RKO (cell line): Measurements from ENCODE around the gene BAG5.

Experiments
- DNase-seq: peaks from one replicate; pipeline ENCODE4 v3.0.0-alpha.2; 2016; ENCODE audit warnings: low spot score

BAG5 gene

GRCh38 chr14:103546652-103547454, 15.6 kb downstream of the BAG5 start:
- no peak for DNase-seq

GRCh38 chr14:103545915-103546651, 16.4 kb downstream of the BAG5 start:
- DNase-seq: no peak

- DNase-seq: no peak
Measured at GRCh38 chr14:103545219-103545914, 17.1 kb downstream of the BAG5 start.

GRCh38 chr14:103544388-103545218, 17.9 kb downstream of the BAG5 start:
- DNase-seq: no peak

- no peak for DNase-seq
Measured at GRCh38 chr14:103543721-103544387, 18.6 kb downstream of the BAG5 start.

- DNase-seq: no peak
Measured at GRCh38 chr14:103543140-103543539, 19.3 kb downstream of the BAG5 start.

- no peak for DNase-seq
Measured at GRCh38 chr14:103542605-103543088, 19.8 kb downstream of the BAG5 start.

- DNase-seq: no peak
Measured at GRCh38 chr14:103541709-103542604, 20.5 kb downstream of the BAG5 start.

GRCh38 chr14:103540821-103541708, 21.4 kb downstream of the BAG5 start:
- DNase-seq: no peak

GRCh38 chr14:103539056-103539825, 23.2 kb downstream of the BAG5 start:
- DNase-seq: no peak

GRCh38 chr14:103538291-103539055, 24.0 kb downstream of the BAG5 start:
- DNase-seq: no peak

- DNase-seq: peak; percentile 57
Measured at GRCh38 chr14:103537175-103537990, 25.1 kb downstream of the BAG5 start.

- no peak for DNase-seq
Measured at GRCh38 chr14:103536693-103537092, 25.8 kb downstream of the BAG5 start.

- no peak for DNase-seq
Measured at GRCh38 chr14:103535891-103536565, 26.4 kb downstream of the BAG5 start.

- no peak for DNase-seq
Measured at GRCh38 chr14:103535081-103535890, 27.2 kb downstream of the BAG5 start.
